Measurements from ENCODE around the gene OR10AD1.
"Not testable (repeated sequence)": the region's sequence is repeated elsewhere in the genome, so short reads cannot be mapped to it uniquely, and the experiment has no call there.

OR10AD1 gene, protein sequence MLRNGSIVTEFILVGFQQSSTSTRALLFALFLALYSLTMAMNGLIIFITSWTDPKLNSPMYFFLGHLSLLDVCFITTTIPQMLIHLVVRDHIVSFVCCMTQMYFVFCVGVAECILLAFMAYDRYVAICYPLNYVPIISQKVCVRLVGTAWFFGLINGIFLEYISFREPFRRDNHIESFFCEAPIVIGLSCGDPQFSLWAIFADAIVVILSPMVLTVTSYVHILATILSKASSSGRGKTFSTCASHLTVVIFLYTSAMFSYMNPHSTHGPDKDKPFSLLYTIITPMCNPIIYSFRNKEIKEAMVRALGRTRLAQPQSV

DNA sequence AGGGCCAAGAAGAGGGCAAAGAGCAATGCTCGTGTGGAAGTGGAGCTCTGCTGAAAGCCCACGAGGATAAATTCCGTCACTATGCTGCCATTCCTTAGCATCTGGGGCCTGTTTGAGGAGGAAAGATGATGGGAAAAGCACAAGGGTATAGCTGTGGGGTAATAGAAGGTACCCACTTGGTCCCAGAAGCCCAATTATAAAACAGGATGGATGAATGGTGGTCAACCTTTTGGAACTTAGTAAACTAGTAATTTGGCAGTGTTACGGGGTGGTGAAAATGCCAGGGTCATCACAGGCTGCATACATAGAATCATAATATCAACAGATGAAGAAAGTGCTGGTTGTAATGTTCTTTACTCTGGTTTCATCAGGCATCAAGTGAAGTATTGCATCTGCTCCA lies at the start of gene OR10AD1:
Gene OR10AD1, minus strand, starts transcription at position 101 of the 400 bp plus-strand sequence. Its CDS starts 0 bp downstream, at position 101.
- DNase-seq: no peak

GRCh38 chr12:48247181-48247966 lies 44.3 kb upstream of the OR10AD1 start:
- DNase-seq: no peak

DNA sequence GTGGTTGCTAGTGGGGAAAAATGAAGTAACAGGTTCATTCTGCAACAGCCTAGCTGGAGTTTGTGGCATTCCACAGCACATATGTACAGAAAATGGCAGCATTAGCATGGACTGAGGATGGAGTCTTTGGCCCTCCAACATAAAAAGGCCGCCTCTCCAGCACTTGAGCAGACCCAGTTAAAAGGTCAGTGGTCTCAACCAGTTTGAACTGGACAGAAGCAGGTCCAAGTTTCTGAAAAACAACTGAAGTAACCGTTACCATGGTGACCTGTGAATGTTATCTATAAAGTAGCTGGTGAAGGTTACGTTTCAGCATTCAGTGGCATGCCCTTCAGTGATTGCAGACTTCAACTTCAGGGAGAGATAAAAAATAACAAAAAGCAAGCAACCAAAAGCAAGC lies 34.1 kb upstream of the OR10AD1 start:
- DNase-seq: no peak

GRCh38 chr12:48235796-48236333 lies 32.8 kb upstream of the OR10AD1 start:
- DNase-seq: no peak

- DNase-seq: not testable (repeated sequence)
These were observed 28.3 kb upstream of the OR10AD1 start for GRCh38 chr12:48231169-48231958.

DNA sequence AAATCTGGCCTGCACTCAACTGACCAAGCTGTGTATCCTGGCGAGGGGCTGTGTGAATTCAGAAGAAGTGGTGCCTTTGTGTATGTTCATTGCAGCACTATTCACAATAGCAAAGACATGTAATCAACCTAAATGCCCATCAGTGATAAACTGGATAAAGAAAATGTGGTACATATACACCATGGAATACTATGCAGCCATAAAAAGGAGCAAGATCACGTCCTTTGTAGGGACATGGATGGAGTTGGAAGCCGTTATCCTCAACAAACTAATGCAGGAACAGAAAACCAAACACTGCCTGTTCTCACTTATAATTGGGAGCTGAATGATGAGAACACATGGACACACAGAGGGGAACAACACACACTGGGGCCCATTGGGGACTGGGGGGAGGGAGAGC lies 21.4 kb upstream of the OR10AD1 start:
- DNase-seq: not testable (repeated sequence)

DNA sequence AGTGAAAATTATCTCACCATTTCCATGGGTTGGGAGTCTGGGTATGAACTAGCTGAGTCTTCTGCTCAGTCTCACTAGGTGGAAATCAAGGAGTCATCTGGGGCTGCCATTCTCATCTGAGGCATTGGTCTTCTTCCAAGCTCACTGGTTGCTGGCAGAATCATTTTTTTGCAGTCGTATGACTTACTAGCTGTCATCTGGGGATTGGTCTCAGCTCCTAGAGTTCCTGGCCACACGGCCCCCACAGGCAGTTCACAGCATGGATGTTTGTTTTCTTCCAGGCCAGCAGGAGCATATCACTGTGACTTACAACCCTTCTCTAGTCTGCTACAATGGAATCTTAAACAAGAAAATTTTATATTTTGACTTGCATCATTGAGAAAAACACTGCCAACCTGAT lies 18.6 kb upstream of the OR10AD1 start:
- no peak for DNase-seq

DNA sequence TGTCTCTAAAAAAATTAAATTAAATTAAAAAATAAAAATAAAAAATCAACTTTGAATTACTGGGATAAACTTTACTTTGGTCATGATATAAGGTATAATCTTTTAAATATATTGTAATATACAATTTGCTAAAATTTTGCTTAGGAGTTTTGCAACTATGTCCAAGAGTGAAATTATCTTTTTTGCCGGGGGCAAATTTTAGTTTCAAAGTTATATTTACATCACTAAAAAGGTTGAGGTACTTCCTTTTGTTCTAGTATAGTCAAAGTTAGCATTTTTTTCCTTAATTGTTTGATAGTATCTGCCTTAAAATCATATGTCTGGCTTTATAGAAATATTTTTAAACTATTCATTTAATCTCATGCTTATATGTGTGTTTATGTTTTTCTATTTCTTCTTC lies 17.6 kb upstream of the OR10AD1 start:
- DNase-seq: no peak

- no peak for DNase-seq
These were observed 16.5 kb upstream of the OR10AD1 start for GRCh38 chr12:48219631-48220030.

GRCh38 chr12:48216785-48217184 lies 13.7 kb upstream of the OR10AD1 start:
- no peak for DNase-seq

DNA sequence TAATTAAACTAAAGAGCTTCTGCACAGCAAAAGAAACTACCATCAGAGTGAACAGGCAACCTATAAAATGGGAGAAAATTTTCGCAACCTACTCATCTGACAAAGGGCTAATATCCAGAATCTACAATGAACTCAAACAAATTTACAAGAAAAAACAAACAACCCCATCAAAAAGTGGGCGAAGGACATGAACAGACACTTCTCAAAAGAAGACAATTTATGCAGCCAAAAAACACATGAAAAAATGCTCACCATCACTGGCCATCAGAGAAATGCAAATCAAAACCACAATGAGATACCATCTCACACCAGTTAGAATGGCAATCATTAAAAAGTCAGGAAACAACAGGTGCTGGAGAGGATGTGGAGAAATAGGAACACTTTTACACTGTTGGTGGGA lies 6.4 kb upstream of the OR10AD1 start:
- not testable (repeated sequence) for DNase-seq

GRCh38 chr12:48202766-48203165 lies 326 bp downstream of the OR10AD1 start:
- no peak for DNase-seq

DNA sequence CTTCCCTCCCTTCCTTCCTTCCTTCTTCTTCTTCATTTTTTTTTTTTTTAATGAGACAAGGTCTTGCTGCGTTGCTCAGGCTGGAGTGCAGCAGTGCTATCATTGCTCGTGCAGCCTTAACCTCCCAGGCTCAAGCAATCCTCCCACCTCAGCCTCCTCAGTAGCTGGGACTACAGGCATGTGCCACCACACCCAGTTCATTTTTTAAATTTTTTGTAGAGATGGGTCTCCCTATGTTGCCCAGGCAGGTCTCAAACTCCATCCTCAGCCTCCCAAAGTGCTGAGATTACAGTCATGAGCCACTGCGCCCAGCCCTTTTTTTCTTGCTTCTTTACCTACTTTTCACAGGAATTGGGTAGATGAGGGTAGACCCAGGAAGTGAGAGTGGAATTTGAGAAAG lies 1.6 kb downstream of the OR10AD1 start:
- no peak for DNase-seq

DNA sequence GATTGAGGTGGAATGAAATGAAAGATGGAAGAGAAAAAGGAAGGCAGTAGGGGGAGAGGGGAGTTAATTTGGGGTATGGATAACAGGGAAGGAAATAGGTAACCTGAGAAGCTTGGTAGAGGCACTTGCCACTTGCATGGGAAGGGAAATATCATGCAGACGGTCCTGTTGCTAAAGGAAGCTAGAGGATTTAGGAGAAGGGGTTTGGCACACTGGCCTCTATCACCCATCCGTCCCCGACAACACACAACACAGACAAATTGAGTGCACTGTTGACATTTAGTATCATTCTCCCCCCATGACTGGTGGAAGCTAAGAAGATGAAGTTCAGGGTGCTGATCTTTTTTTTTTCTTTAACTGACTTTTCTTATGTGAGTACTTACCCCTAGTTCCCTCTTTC lies 2.0 kb downstream of the OR10AD1 start:
- no peak for DNase-seq

- no peak for DNase-seq
These were observed 3.3 kb downstream of the OR10AD1 start for GRCh38 chr12:48199774-48200221.

- DNase-seq: no peak
These were observed 4.1 kb downstream of the OR10AD1 start for GRCh38 chr12:48198985-48199384.

DNA sequence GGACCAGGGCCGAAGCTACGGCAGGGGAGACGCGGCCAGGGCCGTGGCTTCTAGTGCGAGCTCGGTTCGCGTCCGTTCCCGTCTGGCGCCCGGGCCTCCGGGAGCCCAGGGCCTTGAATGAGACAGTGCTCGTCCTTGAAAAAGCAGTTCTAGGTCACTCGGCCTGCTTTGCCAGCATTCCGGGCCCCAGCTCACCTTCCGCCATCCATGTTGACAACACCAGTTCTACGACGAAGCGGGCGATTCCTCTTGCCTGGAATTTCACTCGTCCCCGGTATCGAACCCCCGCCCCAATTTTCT lies 4.5 kb downstream of the OR10AD1 start:
- DNase-seq: no peak

- DNase-seq: peak; percentile 97
These were observed 5.0 kb downstream of the OR10AD1 start for GRCh38 chr12:48197971-48198671.

DNA sequence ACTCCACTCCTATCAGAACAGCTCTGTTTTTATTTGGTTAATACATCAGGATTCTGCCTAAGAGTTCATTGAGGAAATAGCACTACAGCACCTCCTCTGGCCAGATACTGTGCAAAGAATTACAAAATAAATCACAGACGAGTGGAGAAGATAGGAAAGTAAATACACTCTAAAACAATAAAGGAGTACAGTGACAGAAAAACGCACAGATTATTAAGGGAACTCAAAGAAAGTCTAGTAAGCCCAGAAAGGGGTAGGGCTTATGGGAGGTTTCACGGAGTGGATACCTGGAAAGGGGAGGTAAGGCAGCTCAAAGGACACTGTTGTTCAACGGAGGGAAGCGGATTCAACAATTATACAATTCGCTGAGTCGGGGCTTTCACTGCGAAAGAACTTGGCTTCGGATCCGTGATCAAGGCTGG lies 5.5 kb downstream of the OR10AD1 start:
- peak; percentile 57 for DNase-seq

DNA sequence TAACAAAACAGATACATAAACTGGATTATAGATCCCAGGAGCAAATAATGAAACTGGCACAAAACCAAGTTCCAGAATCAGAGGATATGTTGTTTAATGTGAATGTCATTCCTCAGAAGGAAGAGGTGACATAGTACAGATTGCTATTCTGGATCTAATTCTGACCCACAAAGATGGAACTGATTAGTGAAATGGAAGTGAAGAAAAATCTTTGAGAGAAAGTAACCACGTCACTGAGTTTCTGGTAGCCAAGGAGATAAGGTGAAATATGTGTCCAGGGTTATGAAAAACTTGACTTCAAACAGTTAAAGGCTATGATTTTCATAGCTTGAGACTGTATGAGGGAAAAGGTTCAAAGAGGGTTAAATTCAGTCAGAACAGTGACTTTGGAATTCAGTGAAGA lies 8.3 kb downstream of the OR10AD1 start:
- no peak for DNase-seq

GRCh38 chr12:48193623-48194022 lies 9.5 kb downstream of the OR10AD1 start:
- peak; percentile 72 for DNase-seq

GRCh38 chr12:48192861-48193260 lies 10.2 kb downstream of the OR10AD1 start:
- no peak for DNase-seq

- DNase-seq: no peak
These were observed 12.0 kb downstream of the OR10AD1 start for GRCh38 chr12:48191096-48191495.
